Superior temporal gyrus (tissue), 1 donor: ENCODE data around the gene CRYBG1.
"Not testable (repeated sequence)": the region's sequence is repeated elsewhere in the genome, so short reads cannot be mapped to it uniquely, and the experiment has no call there.

Source experiments
- DNase-seq: peaks from one replicate; pipeline ENCODE4 v3.0.0-alpha.2; 2016; ENCODE audit errors: extremely low spot score

CRYBG1 gene

DNA sequence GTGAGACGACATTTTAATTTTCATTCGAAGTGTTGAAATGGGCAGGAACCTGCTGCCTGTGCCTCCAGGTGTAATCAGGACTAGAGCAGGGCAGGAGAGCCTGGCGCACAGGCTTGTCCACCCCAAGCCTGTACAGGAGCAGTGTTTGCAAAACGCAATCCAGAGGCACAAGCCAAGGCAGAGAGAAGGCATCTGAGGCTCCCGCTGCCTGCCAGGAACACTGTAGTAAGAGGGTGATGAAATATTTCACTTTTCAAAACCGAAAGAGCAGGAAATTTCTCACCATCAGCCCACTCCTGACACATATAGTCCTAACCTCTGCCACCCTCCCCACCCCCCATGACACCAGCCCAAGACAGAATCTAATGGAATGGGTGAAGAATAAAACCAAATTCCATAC is 136.3 kb downstream of the CRYBG1 start:
- no peak for DNase-seq

DNA sequence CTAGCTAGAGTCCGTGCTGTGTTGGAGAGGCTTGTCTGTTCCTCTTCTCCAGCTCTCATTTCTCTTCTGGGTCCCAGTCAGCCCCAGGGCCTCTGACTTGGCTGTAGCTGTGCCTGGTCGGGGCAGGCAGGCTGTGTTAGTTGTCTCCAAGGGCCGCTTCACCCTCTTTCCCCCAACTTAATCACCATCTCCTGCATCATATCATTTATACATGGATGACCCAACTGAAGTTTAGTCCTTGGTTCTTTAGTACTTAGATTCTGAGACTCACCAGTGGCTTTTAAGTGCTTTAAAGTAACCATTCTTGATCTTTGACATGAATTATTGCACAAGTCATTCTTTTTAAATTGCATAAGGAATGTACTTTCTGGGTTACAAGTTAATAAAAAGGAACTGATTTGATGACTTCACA is 141.4 kb downstream of the CRYBG1 start:
- no peak for DNase-seq

DNA sequence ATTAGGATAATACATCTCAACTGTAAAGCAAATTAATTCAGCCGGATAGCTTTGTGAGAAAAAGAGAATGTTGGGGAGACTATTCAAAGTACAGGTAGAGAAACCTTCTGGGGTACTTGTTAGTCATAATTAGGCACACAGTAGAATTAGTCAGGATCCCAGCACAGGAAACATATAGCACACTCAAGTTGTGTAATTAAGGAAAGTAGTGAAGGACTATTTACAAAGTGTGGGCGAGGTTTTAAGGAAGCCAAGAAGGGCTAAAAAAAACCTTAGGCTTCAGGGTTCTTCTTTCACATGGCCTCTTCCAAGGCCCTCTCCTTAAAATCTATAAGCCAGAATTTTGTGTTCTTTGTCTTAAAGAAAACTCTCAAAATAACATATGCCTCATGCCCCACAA is 142.0 kb downstream of the CRYBG1 start:
- no peak for DNase-seq

- no peak for DNase-seq
Observed at GRCh38 chr6:106508277-106508676, 147.8 kb downstream of the CRYBG1 start.

GRCh38 chr6:106508834-106509233 is 148.3 kb downstream of the CRYBG1 start:
- DNase-seq: no peak

GRCh38 chr6:106509420-106510089 is 149.0 kb downstream of the CRYBG1 start:
- no peak for DNase-seq

DNA sequence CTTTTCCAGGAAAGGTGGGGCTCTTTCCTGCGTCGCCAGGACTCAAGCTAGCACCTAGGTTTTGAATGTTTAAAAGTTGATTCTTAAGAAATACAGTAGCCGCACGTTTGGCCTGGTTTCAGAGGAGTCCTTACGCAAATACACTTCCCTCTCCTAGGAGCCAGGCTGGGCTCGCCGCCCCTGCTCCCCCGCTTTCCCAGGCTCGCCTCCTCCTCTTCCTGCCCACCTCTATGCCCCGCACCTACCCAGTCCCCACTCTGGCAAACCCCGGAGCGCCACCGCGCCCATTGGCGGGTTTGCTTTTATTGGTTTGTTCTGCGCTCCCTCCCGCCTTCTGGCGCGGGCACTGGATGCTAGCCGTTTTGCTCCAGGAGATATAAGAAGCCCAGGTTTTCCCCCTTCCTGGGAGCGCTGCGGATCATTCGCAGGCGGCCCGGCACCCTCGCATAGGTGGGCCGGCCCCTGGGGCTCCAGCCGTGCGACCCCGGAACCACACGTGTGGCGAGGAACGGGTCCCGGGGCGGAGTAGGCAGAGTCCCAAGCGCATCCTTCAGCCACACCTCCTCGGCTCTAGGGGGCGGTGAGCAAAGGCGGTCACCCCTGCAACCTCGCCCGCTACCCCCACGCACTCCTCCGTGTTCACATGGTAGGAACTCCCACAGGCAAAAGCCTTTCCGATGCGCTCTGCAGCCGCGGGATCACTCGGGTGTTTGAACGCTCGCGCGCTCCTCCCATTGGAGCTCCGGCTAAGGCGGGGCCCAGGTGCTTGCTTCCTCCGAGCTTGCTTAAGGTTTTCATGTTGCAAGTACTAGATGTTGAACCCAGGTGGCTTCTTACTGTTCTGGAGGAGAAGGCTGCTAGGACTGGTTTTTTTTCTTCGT is 149.8 kb downstream of the CRYBG1 start:
- DNase-seq: no peak

GRCh38 chr6:106511288-106512047 is 151.0 kb downstream of the CRYBG1 start:
- DNase-seq: no peak

- DNase-seq: no peak
Observed at GRCh38 chr6:106512048-106512967, 151.8 kb downstream of the CRYBG1 start.

DNA sequence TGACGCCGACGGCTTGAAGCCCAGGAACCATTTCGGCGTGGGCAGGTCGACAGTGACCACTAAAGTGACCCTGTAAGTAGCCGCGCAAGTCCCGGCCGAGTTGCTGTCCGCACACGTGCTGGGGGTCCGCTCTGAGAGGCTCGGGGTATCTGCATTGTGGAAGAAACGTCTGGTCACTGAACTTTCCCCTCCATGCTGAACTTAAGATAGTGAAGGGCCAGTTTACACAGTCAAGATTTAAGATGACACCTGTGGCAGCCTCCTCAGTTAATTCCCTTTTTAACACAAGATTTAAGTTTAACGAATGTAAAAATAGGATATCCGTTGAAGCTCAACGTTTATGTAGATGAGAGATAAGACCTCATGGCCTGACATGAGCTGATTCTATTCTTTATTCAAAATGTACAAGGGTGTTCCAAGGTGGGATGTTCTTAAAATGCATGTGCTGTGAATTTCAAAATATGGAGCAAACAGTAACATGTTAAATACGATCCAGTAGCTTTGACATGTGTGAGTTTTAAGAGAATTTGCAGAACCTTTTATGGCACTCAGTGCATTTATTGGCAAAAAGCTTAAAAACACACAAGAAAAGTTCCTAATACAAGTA is 152.6 kb downstream of the CRYBG1 start:
- no peak for DNase-seq

DNA sequence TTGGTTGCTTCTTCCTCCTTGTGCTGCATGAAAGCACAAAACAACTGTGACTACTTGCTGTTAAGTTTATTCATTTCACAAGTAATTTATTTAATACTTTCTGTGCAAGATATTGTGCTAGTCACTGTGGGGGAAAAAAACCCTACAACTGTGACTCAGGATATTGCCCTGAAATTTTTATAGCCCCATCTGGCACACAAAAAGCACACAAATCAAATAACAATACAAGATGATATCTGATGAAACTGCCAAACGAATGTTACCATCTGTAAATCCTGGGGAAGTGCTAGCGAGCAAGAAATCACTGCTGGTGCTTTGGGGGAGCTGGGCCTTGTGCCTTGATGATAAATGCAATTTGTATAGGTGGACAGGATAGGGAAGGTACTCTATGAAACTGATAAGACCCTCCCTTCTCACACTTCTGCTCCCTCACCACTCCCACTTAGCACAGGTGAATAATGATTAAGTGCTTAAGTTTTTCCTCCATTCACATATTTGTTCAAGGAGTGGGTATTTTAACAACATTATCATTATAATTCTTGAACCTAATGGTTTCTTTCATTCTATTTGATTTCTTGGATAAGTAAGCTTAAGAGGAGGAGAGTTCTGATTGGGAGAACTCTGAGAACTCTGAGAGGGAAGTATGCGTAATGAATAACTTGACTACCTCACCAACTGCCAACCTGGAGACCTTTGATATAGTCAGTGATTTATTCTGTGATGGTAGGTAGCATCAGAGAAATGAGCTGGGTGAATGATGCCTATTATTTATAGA is 153.5 kb downstream of the CRYBG1 start:
- DNase-seq: no peak

- DNase-seq: no peak
Observed at GRCh38 chr6:106514583-106514885, 154.0 kb downstream of the CRYBG1 start.

DNA sequence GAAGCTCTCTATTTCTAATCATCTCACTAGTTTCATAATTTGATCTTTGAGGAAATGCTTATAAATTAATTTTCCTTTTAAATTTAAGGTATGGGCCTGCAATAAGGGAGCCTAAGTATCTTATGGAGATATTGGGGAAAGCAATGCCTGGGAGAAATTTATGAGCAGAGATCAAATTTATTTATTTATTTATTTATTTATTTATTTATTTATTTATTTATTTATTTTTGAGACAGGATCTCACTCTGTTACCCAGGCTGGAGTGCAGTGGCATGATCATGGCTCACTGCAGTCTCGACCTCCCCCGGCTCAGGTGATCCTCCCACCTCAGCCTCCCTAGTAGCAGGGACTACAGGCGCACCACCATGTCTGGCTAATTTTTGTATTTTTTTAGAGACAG is 155.1 kb downstream of the CRYBG1 start:
- DNase-seq: not testable (repeated sequence)

DNA sequence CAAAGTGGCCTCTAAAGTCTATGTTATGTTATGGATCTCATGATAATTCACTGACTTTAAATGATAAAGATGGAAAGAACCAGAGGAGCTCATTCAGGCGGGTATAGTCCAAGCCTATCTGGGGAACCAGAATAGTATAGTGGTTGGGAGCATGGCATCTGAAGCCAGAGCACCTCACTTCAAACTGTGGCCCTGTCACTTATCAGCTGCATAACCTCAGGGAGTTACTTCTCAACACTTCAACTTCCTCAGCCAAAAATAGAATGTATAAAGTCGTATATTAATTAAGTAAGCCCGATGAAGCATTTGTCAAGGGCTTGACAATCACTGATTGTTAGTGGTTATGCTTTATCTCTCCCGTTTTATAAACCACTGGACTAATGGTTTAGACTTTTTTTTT is 156.1 kb downstream of the CRYBG1 start:
- no peak for DNase-seq

DNA sequence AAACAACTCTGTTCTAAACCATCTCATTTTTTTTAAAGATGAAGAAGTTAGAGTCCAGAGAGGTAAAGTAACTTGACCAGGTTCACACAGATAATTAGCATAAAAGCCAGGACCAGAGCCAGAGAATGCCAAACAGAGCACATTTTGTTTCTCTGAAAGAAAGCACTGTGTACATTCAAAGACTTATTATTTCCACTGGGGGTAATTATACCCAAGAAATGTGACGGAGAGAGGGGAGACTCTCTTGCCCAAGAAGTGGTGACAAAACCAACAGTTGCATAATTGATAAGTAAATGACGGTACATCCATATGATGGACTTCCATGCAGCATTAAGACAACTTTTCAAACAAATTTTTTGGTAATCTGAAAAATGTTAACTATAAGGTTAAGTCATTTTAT is 157.2 kb downstream of the CRYBG1 start:
- peak; percentile 36 for DNase-seq

DNA sequence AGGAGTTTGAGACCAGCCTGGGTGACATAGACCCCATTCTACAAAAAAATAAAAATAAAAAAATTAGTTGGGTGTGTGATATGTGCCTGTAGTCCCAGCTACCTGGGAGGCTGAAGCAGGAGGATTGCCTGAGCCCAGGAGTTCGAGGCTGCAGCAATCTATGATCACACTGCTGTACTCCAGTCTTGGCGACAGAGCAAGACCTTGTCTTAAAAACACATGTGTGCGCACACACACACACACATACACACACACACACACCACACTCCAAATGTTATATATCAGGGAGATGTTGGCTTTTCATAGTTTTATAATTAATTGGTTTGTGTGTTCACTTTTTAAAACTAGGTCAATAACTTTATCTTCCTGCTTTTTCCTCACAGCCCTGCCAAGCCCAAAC is 158.2 kb downstream of the CRYBG1 start:
- DNase-seq: no peak

DNA sequence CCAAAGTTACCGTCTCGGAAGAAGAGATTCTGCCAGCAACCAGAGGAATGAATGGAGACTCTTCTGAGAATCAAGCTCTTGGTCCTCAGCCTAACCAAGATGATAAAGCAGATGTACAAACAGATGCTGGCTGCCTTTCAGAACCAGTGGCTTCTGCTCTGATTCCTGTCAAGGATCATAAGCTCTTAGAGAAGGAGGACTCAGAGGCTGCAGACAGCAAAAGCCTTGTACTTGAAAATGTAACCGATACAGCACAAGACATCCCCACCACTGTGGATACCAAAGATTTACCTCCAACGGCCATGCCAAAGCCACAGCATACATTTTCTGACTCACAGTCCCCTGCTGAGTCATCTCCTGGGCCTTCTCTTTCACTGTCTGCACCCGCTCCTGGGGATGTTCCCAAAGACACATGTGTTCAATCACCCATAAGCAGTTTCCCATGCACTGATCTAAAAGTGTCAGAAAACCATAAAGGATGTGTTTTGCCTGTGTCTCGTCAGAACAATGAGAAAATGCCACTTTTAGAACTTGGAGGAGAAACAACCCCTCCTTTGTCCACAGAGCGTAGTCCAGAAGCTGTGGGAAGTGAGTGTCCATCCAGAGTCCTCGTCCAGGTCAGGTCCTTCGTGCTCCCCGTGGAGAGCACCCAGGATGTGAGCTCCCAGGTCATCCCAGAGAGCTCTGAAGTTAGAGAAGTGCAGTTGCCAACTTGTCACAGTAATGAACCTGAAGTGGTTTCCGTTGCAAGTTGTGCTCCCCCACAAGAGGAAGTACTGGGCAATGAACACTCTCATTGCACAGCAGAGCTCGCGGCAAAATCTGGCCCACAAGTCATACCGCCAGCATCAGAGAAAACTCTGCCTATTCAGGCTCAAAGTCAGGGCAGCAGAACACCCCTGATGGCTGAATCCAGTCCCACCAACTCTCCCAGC is 159.2 kb downstream of the CRYBG1 start:
- DNase-seq: no peak

GRCh38 chr6:106520711-106521401 is 160.3 kb downstream of the CRYBG1 start:
- DNase-seq: no peak
